Upper lobe of left lung (tissue), 4 donors: ENCODE results near the gene TDP2.

Experiments used
- CTCF ChIP-seq, 6 experiments: fragments of 450-650 bp in 4 of 6; fragments of 200-600 bp in 2 of 6; sonication (generic) in 2 of 6; IDR thresholded peaks; one replicate each; pipeline ENCODE4 v1.5.1; 2016 to 2019; ENCODE audit warnings: antibody characterized with exemption in 6 of 6
- POLR2A ChIP-seq, 4 donors: fragments of 450-650 bp; IDR thresholded peaks; one replicate each; pipeline ENCODE4 v1.5.1; 2016 to 2017; ENCODE audit warnings: antibody characterized with exemption in 4 of 4, mild to moderate bottlenecking in 2 of 4
- POLR2AphosphoS5 ChIP-seq, 2 donors: sonication (generic); formaldehyde crosslinking; IDR thresholded peaks; one replicate each; pipeline ENCODE4 v1.5.1; 2017; ENCODE audit warnings: antibody characterized with exemption in 2 of 2

GRCh38 chr6:24704468-24704867 is 37.8 kb upstream of the TDP2 start:
- TF ChIP-seq CTCF (IDR thresholded peaks at IDR 0.05): no peak
- no peak for TF ChIP-seq POLR2AphosphoS5 (IDR thresholded peaks at IDR 0.05)
- TF ChIP-seq POLR2A (IDR thresholded peaks at IDR 0.05): no peak
